Mammary epithelial cell (primary cell): ENCODE results near the gene SMAP1.

Source experiments
- CTCF ChIP-seq, 2 donors: IDR thresholded peaks in 1 of 2; conservative IDR thresholded peaks in 1 of 2; 2 replicates each; pipeline ENCODE4 v1.5.1; 2011 to 2012; ENCODE audit warnings: inconsistent platforms in 2 of 2, low read length in 2 of 2, mild to moderate bottlenecking in 2 of 2, control low read depth in 1 of 2, low read depth in 1 of 2; ENCODE audit not compliant: insufficient read depth in 1 of 2; ENCODE audit errors: extremely low read depth in 1 of 2
- EZH2 ChIP-seq: IDR thresholded peaks from 2 replicates; pipeline ENCODE4 v1.6.1; 2012; ENCODE audit warnings: low read length, inconsistent platforms, borderline replicate concordance

DNA sequence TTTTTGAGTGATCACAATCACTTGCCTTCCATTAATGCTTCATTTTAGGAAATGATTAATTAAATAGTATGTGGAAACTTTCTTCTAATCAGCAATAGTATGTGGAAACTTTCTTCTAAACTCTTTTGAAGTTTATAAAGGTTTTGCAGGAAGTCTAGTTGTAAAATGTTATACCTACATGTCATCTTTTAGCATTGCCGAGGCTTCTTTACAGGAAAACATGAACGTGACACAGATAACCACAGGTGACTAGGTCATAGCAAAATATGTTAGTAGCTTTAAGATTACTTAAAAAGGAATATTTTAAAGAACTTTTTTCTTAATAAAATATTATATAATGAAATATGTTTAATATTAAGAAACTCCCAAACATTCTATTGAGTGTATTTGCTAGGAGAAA is 56.8 kb downstream of the SMAP1 start:
- no peak for TF ChIP-seq CTCF (conservative IDR thresholded peaks at IDR 0.05 in 1 of 2, IDR thresholded peaks at IDR 0.05 in 1 of 2; ENCODE audit: extremely low read depth in 1 of 2, insufficient read depth in 1 of 2, low read depth in 1 of 2, low read length in 2 of 2)
- no peak for TF ChIP-seq EZH2
